ENCODE data around the gene BOK. TPM values are rescaled to one million over a fixed set of nuclear protein-coding genes. Genes with fewer than 3 reads are reported as not detected.

Gene BOK
- total and polyA plus RNA-seq, 2 of the 13 experiments (the other 11 are each of a cell fraction or from before 2014, with no cell fraction given), result 35.5 to 39.2 TPM

DNA sequence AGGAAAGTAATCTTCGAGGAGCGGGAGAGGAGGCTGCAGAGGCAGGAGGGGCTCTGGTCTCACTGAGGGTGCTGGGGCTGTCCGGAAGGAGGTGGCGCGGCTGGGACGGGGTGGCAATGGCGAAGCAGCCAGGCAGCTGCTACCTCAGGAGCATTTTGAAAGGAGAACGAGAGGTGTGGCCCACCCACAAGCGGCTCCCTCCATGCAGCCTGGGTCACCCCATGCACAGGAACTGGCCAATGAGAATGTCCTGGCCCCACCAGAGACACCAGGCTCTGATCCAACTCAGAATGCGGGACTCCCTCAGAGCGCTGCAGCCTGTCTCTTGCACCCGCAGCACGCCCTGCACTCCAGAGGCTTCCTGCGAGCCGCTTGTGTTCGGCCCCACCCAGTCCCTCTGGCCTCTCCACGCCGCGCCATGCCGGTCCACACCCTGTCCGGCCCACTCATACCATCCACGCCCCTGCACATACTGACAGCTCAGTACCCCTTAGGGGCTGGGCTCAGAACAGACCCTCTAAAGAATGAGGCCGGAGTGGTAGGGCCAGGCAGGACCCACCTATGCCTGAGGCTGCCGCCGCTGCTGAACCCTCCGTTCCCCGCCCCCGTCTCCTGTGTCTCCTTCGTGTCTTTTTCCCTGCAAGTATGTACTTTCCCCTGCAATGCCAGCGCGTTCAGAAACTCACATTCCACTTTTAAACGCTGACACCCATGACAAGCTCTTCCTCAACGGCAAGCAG is 6.4 kb upstream of the BOK start (continued):
- TF ChIP-seq, protein P1, sequence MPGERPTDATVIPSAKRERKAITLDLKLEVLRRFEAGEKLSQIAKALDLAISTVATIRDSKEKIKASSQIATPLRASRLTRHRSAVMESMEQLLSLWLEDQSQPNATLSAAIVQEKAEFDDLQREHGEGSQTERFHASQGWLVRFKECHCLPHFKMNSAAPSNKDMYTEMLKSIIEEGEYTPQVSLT (CRISPR knock-in tag; IDR thresholded peaks at IDR 0.05; ENCODE audit: borderline replicate concordance, low read depth), result no peak
- TF ChIP-seq, protein P2, sequence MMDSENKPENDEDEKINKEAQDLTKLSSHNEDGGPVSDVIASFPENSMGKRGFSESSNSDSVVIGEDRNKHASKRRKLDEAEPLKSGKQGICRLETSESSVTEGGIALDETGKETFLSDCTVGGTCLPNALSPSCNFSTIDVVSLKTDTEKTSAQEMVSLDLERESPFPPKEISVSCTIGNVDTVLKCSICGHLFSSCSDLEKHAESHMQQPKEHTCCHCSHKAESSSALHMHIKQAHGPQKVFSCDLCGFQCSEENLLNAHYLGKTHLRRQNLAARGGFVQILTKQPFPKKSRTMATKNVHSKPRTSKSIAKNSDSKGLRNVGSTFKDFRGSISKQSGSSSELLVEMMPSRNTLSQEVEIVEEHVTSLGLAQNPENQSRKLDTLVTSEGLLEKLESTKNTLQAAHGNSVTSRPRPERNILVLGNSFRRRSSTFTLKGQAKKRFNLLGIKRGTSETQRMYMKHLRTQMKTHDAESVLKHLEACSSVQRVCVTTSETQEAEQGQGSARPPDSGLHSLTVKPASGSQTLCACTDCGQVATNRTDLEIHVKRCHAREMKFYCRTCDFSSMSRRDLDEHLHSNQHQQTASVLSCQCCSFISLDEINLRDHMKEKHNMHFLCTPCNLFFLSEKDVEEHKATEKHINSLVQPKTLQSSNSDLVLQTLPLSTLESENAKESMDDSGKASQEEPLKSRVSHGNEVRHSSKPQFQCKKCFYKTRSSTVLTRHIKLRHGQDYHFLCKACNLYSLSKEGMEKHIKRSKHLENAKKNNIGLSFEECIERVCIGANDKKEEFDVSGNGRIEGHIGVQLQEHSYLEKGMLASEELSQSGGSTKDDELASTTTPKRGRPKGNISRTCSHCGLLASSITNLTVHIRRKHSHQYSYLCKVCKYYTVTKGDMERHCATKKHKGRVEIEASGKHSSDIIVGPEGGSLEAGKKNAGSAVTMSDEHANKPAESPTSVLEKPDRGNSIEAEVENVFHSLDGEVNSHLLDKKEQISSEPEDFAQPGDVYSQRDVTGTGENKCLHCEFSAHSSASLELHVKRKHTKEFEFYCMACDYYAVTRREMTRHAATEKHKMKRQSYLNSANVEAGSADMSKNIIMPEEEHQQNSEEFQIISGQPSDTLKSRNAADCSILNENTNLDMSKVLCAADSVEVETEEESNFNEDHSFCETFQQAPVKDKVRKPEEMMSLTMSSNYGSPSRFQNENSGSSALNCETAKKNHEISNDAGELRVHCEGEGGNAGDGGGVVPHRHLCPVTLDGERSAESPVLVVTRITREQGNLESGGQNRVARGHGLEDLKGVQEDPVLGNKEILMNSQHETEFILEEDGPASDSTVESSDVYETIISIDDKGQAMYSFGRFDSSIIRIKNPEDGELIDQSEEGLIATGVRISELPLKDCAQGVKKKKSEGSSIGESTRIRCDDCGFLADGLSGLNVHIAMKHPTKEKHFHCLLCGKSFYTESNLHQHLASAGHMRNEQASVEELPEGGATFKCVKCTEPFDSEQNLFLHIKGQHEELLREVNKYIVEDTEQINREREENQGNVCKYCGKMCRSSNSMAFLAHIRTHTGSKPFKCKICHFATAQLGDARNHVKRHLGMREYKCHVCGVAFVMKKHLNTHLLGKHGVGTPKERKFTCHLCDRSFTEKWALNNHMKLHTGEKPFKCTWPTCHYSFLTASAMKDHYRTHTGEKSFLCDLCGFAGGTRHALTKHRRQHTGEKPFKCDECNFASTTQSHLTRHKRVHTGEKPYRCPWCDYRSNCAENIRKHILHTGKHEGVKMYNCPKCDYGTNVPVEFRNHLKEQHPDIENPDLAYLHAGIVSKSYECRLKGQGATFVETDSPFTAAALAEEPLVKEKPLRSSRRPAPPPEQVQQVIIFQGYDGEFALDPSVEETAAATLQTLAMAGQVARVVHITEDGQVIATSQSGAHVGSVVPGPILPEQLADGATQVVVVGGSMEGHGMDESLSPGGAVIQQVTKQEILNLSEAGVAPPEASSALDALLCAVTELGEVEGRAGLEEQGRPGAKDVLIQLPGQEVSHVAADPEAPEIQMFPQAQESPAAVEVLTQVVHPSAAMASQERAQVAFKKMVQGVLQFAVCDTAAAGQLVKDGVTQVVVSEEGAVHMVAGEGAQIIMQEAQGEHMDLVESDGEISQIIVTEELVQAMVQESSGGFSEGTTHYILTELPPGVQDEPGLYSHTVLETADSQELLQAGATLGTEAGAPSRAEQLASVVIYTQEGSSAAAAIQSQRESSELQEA (CRISPR knock-in tag; IDR thresholded peaks at IDR 0.05; ENCODE audit: not compliant biosample characterization), result peak; percentile 71
- no peak; the same call in 1 of the 2 replicates for TF ChIP-seq ZNF451 (CRISPR knock-in tag; IDR thresholded peaks at IDR 0.05)
- TF ChIP-seq TAF1 (CRISPR knock-in tag; IDR thresholded peaks at IDR 0.05), result no peak; the same call in 1 of the 2 replicates
- no peak for TF ChIP-seq MTF2 (CRISPR knock-in tag; IDR thresholded peaks at IDR 0.05; ENCODE audit: borderline replicate concordance)
- TF ChIP-seq CHCHD3 (CRISPR knock-in tag; IDR thresholded peaks at IDR 0.05), result 0 out of 2 replicates have a peak, but pooled peaks have one; percentile 15
- TF ChIP-seq AHR (CRISPR knock-in tag; IDR thresholded peaks at IDR 0.05), result 0 out of 2 replicates have a peak, but pooled peaks have one; percentile 61
- 0 out of 2 replicates have a peak, but pooled peaks have one; percentile 62 for TF ChIP-seq ZNF703 (CRISPR knock-in tag; IDR thresholded peaks at IDR 0.05; ENCODE audit: borderline replicate concordance)
- no peak for TF ChIP-seq HDAC1 (CRISPR knock-in tag; IDR thresholded peaks at IDR 0.05)
- 0 out of 2 replicates have a peak, but pooled peaks have one; percentile 22 for TF ChIP-seq SNAI1 (CRISPR knock-in tag; IDR thresholded peaks at IDR 0.05; ENCODE audit: borderline replicate concordance)
- 0 out of 2 replicates have a peak, but pooled peaks have one; percentile 38 for TF ChIP-seq PAWR (CRISPR knock-in tag; IDR thresholded peaks at IDR 0.05; ENCODE audit: borderline replicate concordance)
- 0 out of 2 replicates have a peak, but pooled peaks have one; percentile 3 for TF ChIP-seq ZNF646 (CRISPR knock-in tag; IDR thresholded peaks at IDR 0.05)
- no peak for TF ChIP-seq ZNF879 (CRISPR knock-in tag; IDR thresholded peaks at IDR 0.05)
